Measurements from ENCODE around the gene CMYA5. TPM values are rescaled to one million over a fixed set of nuclear protein-coding genes. Genes with fewer than 3 reads are reported as not detected.

CMYA5 gene
- total RNA-seq, 1 donor from 2014 or later = 0.11 TPM

GRCh38 chr5:79802406-79802805, 112.8 kb downstream of the CMYA5 start:
- no peaks in the 10 kb centered on the region for H3K36me3 Mint-ChIP-seq (ENCODE audit: low read depth)
- H3K27ac Mint-ChIP-seq = no peak overlapping the region
- peaks cover 18% of the 10 kb centered on the region for H3K4me1 Mint-ChIP-seq
- no peak for TF ChIP-seq CTCF (IDR thresholded peaks at IDR 0.05)
- H3K9me3 Mint-ChIP-seq = no peaks in the 10 kb centered on the region
- H3K27me3 Mint-ChIP-seq = no peaks in the 10 kb centered on the region
- POLR2A ChIA-PET = no interaction called here
- CTCF ChIA-PET = no interaction called here
- intact Hi-C loops (cut with micrococcal nuclease) = no loop called here
- no peak for ATAC-seq (ENCODE audit: low read depth)
- DNase-seq = no peak
- H3K4me3 Mint-ChIP-seq = no peak overlapping the region

- no peak overlapping the region for H3K27ac Mint-ChIP-seq
- no peak for ATAC-seq (ENCODE audit: low read depth)
- intact Hi-C loops (cut with micrococcal nuclease) = no loop called here
- peaks cover 18% of the 10 kb centered on the region for H3K4me1 Mint-ChIP-seq
- H3K9me3 Mint-ChIP-seq = no peaks in the 10 kb centered on the region
- ChIA-PET POLR2A (no interaction called here), CTCF (no interaction called here)
- TF ChIP-seq CTCF (IDR thresholded peaks at IDR 0.05) = no peak
- no peaks in the 10 kb centered on the region for H3K36me3 Mint-ChIP-seq (ENCODE audit: low read depth)
- H3K4me3 Mint-ChIP-seq = no peak overlapping the region
- H3K27me3 Mint-ChIP-seq = no peaks in the 10 kb centered on the region
- DNase-seq = no peak
Observed at GRCh38 chr5:79803007-79803406, 113.4 kb downstream of the CMYA5 start.

- Mint-ChIP-seq H3K27me3 (no peaks in the 10 kb centered on the region), H3K4me1 (peaks cover 8% of the 10 kb centered on the region), H3K9me3 (no peaks in the 10 kb centered on the region), H3K36me3 (ENCODE audit: low read depth) (no peaks in the 10 kb centered on the region), H3K27ac (no peak overlapping the region), H3K4me3 (no peak overlapping the region)
- intact Hi-C loops (cut with micrococcal nuclease) = no loop called here
- no peak for TF ChIP-seq CTCF (IDR thresholded peaks at IDR 0.05)
- ATAC-seq (ENCODE audit: low read depth) (no peak), DNase-seq (no peak)
- POLR2A ChIA-PET = no interaction called here
- CTCF ChIA-PET = no interaction called here
Observed at GRCh38 chr5:79806741-79807140, 117.1 kb downstream of the CMYA5 start.

- H3K27ac Mint-ChIP-seq = no peak overlapping the region
- H3K4me3 Mint-ChIP-seq = no peak overlapping the region
- intact Hi-C loops (cut with micrococcal nuclease) = no loop called here
Observed at GRCh38 chr5:79809743-79810142, 120.1 kb downstream of the CMYA5 start.

GRCh38 chr5:79811081-79811480, 121.4 kb downstream of the CMYA5 start:
- TF ChIP-seq CTCF (IDR thresholded peaks at IDR 0.05) = no peak
- CTCF ChIA-PET = no interaction called here
- Mint-ChIP-seq H3K27ac (no peak overlapping the region), H3K36me3 (ENCODE audit: low read depth) (no peaks in the 10 kb centered on the region), H3K27me3 (peaks cover 8% of the 10 kb centered on the region), H3K4me3 (no peak overlapping the region), H3K4me1 (no peaks in the 10 kb centered on the region), H3K9me3 (no peaks in the 10 kb centered on the region)
- ATAC-seq (ENCODE audit: low read depth) (no peak), DNase-seq (no peak)
- intact Hi-C loops (cut with micrococcal nuclease) = no loop called here
- POLR2A ChIA-PET = no interaction called here

More at GRCh38 chr5:79809743-79810142, 120.1 kb downstream of the CMYA5 start:
- Mint-ChIP-seq H3K9me3 (no peaks in the 10 kb centered on the region), H3K27me3 (peaks cover 4% of the 10 kb centered on the region), H3K36me3 (ENCODE audit: low read depth) (no peaks in the 10 kb centered on the region), H3K4me1 (no peaks in the 10 kb centered on the region)
- ChIA-PET CTCF (no interaction called here), POLR2A (no interaction called here)
- no peak for TF ChIP-seq CTCF (IDR thresholded peaks at IDR 0.05)
- no peak for ATAC-seq (ENCODE audit: low read depth)
- DNase-seq = no peak

Data from activated B cell treated with CpG ODN at 0.5 μM for 24 hours (primary cell).